ENCODE results near the gene TNK1.

DNA sequence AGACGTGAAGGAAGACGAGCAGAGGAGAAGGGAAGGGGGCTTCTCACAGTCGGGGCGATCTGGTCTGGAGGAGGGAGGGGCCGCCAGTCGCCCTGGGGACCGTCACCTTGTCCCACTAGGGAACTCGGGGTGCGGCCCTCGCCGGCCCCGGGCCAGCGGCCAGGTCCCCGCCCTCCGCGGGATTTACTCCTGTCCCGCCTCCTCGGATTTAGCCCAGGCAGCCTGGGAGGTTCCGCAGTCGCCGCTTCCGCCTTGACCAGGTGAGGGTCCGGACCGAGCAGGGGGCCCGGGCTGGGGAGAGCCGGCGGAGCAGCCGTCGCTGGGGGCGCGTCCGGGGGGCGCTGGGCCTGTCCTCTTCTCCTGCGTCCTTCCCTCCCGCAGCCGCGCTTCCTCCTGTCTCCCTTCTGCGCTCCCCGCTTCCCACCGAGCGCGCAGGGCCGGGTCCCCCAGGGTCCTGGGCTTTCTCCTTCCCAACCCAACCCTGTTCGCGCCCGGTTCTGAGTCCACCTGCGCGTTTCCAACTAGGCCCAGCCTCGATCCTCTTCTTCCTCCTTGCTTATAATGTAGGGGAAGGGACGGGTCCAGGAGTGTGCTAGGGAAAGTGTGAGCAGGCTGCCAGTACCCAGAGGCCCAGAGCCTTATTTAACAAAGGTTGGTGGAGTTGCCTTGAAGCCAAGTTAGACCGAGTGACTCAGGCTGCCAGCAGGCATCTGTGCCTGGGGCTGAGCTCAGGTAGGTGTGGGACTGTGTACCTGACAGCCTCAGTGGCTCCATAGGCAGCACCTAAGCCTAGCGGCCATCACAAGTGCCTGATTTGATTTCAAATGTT lies at the start of gene TNK1:
- peak in 2 of 6 experiments; percentile 11 to 15 for TF ChIP-seq CTCF (IDR thresholded peaks at IDR 0.05)
- TF ChIP-seq POLR2A (IDR thresholded peaks at IDR 0.05), result peak; percentile 79 to 88
